GM21619 (cell line): ENCODE measurements around the gene PDE7B.
A peak's percentile ranks its signal among the peaks of the same experiment; 100 is the strongest.

ENCODE experiments used
- ATAC-seq: cut with Tn5 transposase; IDR thresholded peaks from one replicate; pipeline ENCODE4 v1.9.1; 2021; ENCODE audit not compliant: unreplicated experiment

PDE7B gene

GRCh38 chr6:136022224-136022874 lies 170.8 kb downstream of the PDE7B start:
- ATAC-seq, result no peak

GRCh38 chr6:136024711-136025110 lies 173.2 kb downstream of the PDE7B start:
- ATAC-seq, result no peak

- ATAC-seq, result no peak
Measured at GRCh38 chr6:136025736-136026135, 174.2 kb downstream of the PDE7B start.

GRCh38 chr6:136030131-136030530 lies 178.6 kb downstream of the PDE7B start:
- no peak for ATAC-seq

- ATAC-seq, result no peak
Measured at GRCh38 chr6:136031982-136032381, 180.5 kb downstream of the PDE7B start.

- no peak for ATAC-seq
Measured at GRCh38 chr6:136033416-136033815, 181.9 kb downstream of the PDE7B start.

- no peak for ATAC-seq
Measured at GRCh38 chr6:136034422-136034821, 182.9 kb downstream of the PDE7B start.

GRCh38 chr6:136035378-136036070 lies 184.0 kb downstream of the PDE7B start:
- ATAC-seq, result no peak

GRCh38 chr6:136036071-136036380 lies 184.5 kb downstream of the PDE7B start:
- no peak for ATAC-seq

GRCh38 chr6:136036601-136037000 lies 185.1 kb downstream of the PDE7B start:
- no peak for ATAC-seq

GRCh38 chr6:136037242-136037875 lies 185.9 kb downstream of the PDE7B start:
- ATAC-seq, result peak; percentile 77

- ATAC-seq, result peak; percentile 13
Measured at GRCh38 chr6:136037876-136038460, 186.5 kb downstream of the PDE7B start.

- no peak for ATAC-seq
Measured at GRCh38 chr6:136038531-136038930, 187.0 kb downstream of the PDE7B start.

GRCh38 chr6:136039185-136039584 lies 187.7 kb downstream of the PDE7B start:
- ATAC-seq, result no peak

- ATAC-seq, result no peak
Measured at GRCh38 chr6:136050475-136050874, 199.0 kb downstream of the PDE7B start.

- no peak for ATAC-seq
Measured at GRCh38 chr6:136051140-136051775, 199.8 kb downstream of the PDE7B start.

GRCh38 chr6:136052031-136052430 lies 200.5 kb downstream of the PDE7B start:
- no peak for ATAC-seq

- no peak for ATAC-seq
Measured at GRCh38 chr6:136058852-136059251, 207.4 kb downstream of the PDE7B start.

- no peak for ATAC-seq
Measured at GRCh38 chr6:136059308-136059707, 207.8 kb downstream of the PDE7B start.

- ATAC-seq, result no peak
Measured at GRCh38 chr6:136060052-136060451, 208.6 kb downstream of the PDE7B start.

- ATAC-seq, result no peak
Measured at GRCh38 chr6:136060759-136061158, 209.3 kb downstream of the PDE7B start.

GRCh38 chr6:136061701-136062100 lies 210.2 kb downstream of the PDE7B start:
- ATAC-seq, result no peak
